Activated T-helper 2 cell treated with anti-CD3 and anti-CD28 coated beads, Interferon-gamma antibody, Interleukin-2, Interleukin-4, amounts not matched to agents 10 μg/mL and 5 μg/mL and 100 μg/mL, durations not matched to agents 14 hours and 24 hours and 36 hours (primary cell): ENCODE results near the gene CFAP61. TPM values are rescaled to one million over a fixed set of nuclear protein-coding genes. Genes with fewer than 3 reads are reported as not detected.
"Not testable (repeated sequence)": the region's sequence is repeated elsewhere in the genome, so short reads cannot be mapped to it uniquely, and the experiment has no call there.

Experiments
- DNase-seq: peaks from one replicate; pipeline ENCODE4 v3.0.0; 2021; ENCODE audit warnings: low spot score
- H3K27ac Mint-ChIP-seq: one replicate; pipeline ENCODE4 v1.8.0; 2021; ENCODE audit warnings: mixed read lengths
- H3K27me3 Mint-ChIP-seq: one replicate; pipeline ENCODE4 v1.8.0; 2021; ENCODE audit warnings: low read depth, mixed read lengths
- H3K36me3 Mint-ChIP-seq: one replicate; pipeline ENCODE4 v1.8.0; 2021; ENCODE audit warnings: low read depth, mixed read lengths
- H3K4me1 Mint-ChIP-seq: one replicate; pipeline ENCODE4 v1.8.0; 2021; ENCODE audit warnings: low read depth, mixed read lengths
- H3K4me3 Mint-ChIP-seq: one replicate; pipeline ENCODE4 v1.8.0; 2021; ENCODE audit warnings: low read depth, mild to moderate bottlenecking, moderate library complexity, mixed read lengths
- H3K9me3 Mint-ChIP-seq: one replicate; pipeline ENCODE4 v1.8.0; 2021; ENCODE audit warnings: mixed read lengths
- intact Hi-C: fragments of 100-400 bp; cut with micrococcal nuclease; formaldehyde crosslinking; loops from one replicate; pipeline ENCODE4 v1.15.1; 2023
- total RNA-seq: library from RNA; stranded (reverse); gene quantifications from 2 replicates; pipeline ENCODE4 v1.2.3, GENCODE V29; 2022

CFAP61 gene
- total RNA-seq, 1 donor from 2014 or later: not detected

GRCh38 chr20:20103486-20103885 is 51.2 kb downstream of the CFAP61 start:
- Mint-ChIP-seq H3K27me3 (peaks cover 2% of the 10 kb centered on the region), H3K36me3 (no peaks in the 10 kb centered on the region), H3K27ac (no peak overlapping the region), H3K9me3 (no peaks in the 10 kb centered on the region), H3K4me1 (no peaks in the 10 kb centered on the region), H3K4me3 (no peak overlapping the region)
- DNase-seq: no peak
- intact Hi-C loops: no loop called here

GRCh38 chr20:20123187-20123586 is 70.9 kb downstream of the CFAP61 start:
- H3K27me3 Mint-ChIP-seq, H3K27ac Mint-ChIP-seq, DNase-seq, H3K36me3 Mint-ChIP-seq, intact Hi-C loops, H3K4me3 Mint-ChIP-seq, H3K9me3 Mint-ChIP-seq, H3K4me1 Mint-ChIP-seq: not testable (repeated sequence)

- no peak for DNase-seq
- intact Hi-C loops: no loop called here
- no peak overlapping the region for H3K27ac Mint-ChIP-seq
- H3K4me1 Mint-ChIP-seq: no peaks in the 10 kb centered on the region
- no peaks in the 10 kb centered on the region for H3K9me3 Mint-ChIP-seq
- peaks cover 2% of the 10 kb centered on the region for H3K27me3 Mint-ChIP-seq
- H3K36me3 Mint-ChIP-seq: no peaks in the 10 kb centered on the region
- H3K4me3 Mint-ChIP-seq: no peak overlapping the region
Observed at GRCh38 chr20:20130399-20130798, 78.1 kb downstream of the CFAP61 start.

- H3K4me1 Mint-ChIP-seq: no peaks in the 10 kb centered on the region
- no peak overlapping the region for H3K27ac Mint-ChIP-seq
- H3K4me3 Mint-ChIP-seq: no peak overlapping the region
- H3K36me3 Mint-ChIP-seq: no peaks in the 10 kb centered on the region
- no peaks in the 10 kb centered on the region for H3K9me3 Mint-ChIP-seq
- intact Hi-C loops: no loop called here
- no peak for DNase-seq
- no peaks in the 10 kb centered on the region for H3K27me3 Mint-ChIP-seq
Observed at GRCh38 chr20:20134941-20135575, 82.7 kb downstream of the CFAP61 start.

GRCh38 chr20:20136313-20136712 is 84.0 kb downstream of the CFAP61 start:
- H3K27ac Mint-ChIP-seq: no peak overlapping the region
- no peaks in the 10 kb centered on the region for H3K36me3 Mint-ChIP-seq
- no peaks in the 10 kb centered on the region for H3K9me3 Mint-ChIP-seq

GRCh38 chr20:20137851-20138250 is 85.5 kb downstream of the CFAP61 start:
- H3K9me3 Mint-ChIP-seq: no peaks in the 10 kb centered on the region

More at GRCh38 chr20:20136313-20136712, 84.0 kb downstream of the CFAP61 start:
- no peak for DNase-seq
- H3K4me1 Mint-ChIP-seq: no peaks in the 10 kb centered on the region
- no peak overlapping the region for H3K4me3 Mint-ChIP-seq
- intact Hi-C loops: no loop called here
- H3K27me3 Mint-ChIP-seq: no peaks in the 10 kb centered on the region

GRCh38 chr20:20138301-20139064 is 86.2 kb downstream of the CFAP61 start:
- Mint-ChIP-seq H3K27ac (no peak overlapping the region), H3K27me3 (no peaks in the 10 kb centered on the region), H3K9me3 (no peaks in the 10 kb centered on the region), H3K4me3 (no peak overlapping the region), H3K36me3 (no peaks in the 10 kb centered on the region), H3K4me1 (no peaks in the 10 kb centered on the region)
- DNase-seq: no peak
- intact Hi-C loops: no loop called here

More at GRCh38 chr20:20137851-20138250, 85.5 kb downstream of the CFAP61 start:
- Mint-ChIP-seq H3K4me1 (no peaks in the 10 kb centered on the region), H3K36me3 (no peaks in the 10 kb centered on the region), H3K27me3 (no peaks in the 10 kb centered on the region), H3K4me3 (no peak overlapping the region), H3K27ac (no peak overlapping the region)
- no peak for DNase-seq
- intact Hi-C loops: no loop called here

GRCh38 chr20:20139403-20139802 is 87.1 kb downstream of the CFAP61 start:
- Mint-ChIP-seq H3K4me3 (no peak overlapping the region), H3K27ac (no peak overlapping the region), H3K9me3 (no peaks in the 10 kb centered on the region), H3K36me3 (no peaks in the 10 kb centered on the region), H3K4me1 (no peaks in the 10 kb centered on the region), H3K27me3 (no peaks in the 10 kb centered on the region)
- intact Hi-C loops: no loop called here
- DNase-seq: no peak

- no peak for DNase-seq
- no peak overlapping the region for H3K4me3 Mint-ChIP-seq
- no peaks in the 10 kb centered on the region for H3K9me3 Mint-ChIP-seq
- H3K27me3 Mint-ChIP-seq: no peaks in the 10 kb centered on the region
- no peaks in the 10 kb centered on the region for H3K4me1 Mint-ChIP-seq
- intact Hi-C loops: no loop called here
- no peak overlapping the region for H3K27ac Mint-ChIP-seq
- H3K36me3 Mint-ChIP-seq: no peaks in the 10 kb centered on the region
Observed at GRCh38 chr20:20143165-20143564, 90.8 kb downstream of the CFAP61 start.

GRCh38 chr20:20143646-20144045 is 91.3 kb downstream of the CFAP61 start:
- DNase-seq: no peak
- Mint-ChIP-seq H3K9me3 (no peaks in the 10 kb centered on the region), H3K27ac (no peak overlapping the region), H3K4me3 (no peak overlapping the region), H3K27me3 (no peaks in the 10 kb centered on the region), H3K36me3 (no peaks in the 10 kb centered on the region), H3K4me1 (no peaks in the 10 kb centered on the region)
- intact Hi-C loops: no loop called here

GRCh38 chr20:20148779-20149178 is 96.4 kb downstream of the CFAP61 start:
- no peak overlapping the region for H3K4me3 Mint-ChIP-seq
- no peaks in the 10 kb centered on the region for H3K4me1 Mint-ChIP-seq
- no peaks in the 10 kb centered on the region for H3K36me3 Mint-ChIP-seq
- no peaks in the 10 kb centered on the region for H3K9me3 Mint-ChIP-seq
- H3K27me3 Mint-ChIP-seq: no peaks in the 10 kb centered on the region
- intact Hi-C loops: no loop called here
- DNase-seq: no peak
- H3K27ac Mint-ChIP-seq: no peak overlapping the region

- Mint-ChIP-seq H3K9me3 (no peaks in the 10 kb centered on the region), H3K27ac (no peak overlapping the region), H3K4me3 (no peak overlapping the region), H3K4me1 (no peaks in the 10 kb centered on the region), H3K27me3 (no peaks in the 10 kb centered on the region), H3K36me3 (no peaks in the 10 kb centered on the region)
- DNase-seq: no peak
- intact Hi-C loops: no loop called here
Observed at GRCh38 chr20:20150241-20150640, 97.9 kb downstream of the CFAP61 start.

- H3K27ac Mint-ChIP-seq: no peak overlapping the region
- H3K4me1 Mint-ChIP-seq: no peaks in the 10 kb centered on the region
- intact Hi-C loops: no loop called here
- no peaks in the 10 kb centered on the region for H3K36me3 Mint-ChIP-seq
- H3K4me3 Mint-ChIP-seq: no peak overlapping the region
- no peak for DNase-seq
- no peaks in the 10 kb centered on the region for H3K9me3 Mint-ChIP-seq
- H3K27me3 Mint-ChIP-seq: no peaks in the 10 kb centered on the region
Observed at GRCh38 chr20:20160520-20160919, 108.2 kb downstream of the CFAP61 start.
